HepG2 (cell line): ENCODE measurements around the gene MRPL14. TPM values are rescaled to one million over a fixed set of nuclear protein-coding genes. Genes with fewer than 3 reads are reported as not detected.

Experiments
- ARNT ChIP-seq: fragments of 450-650 bp; IDR thresholded peaks from 2 replicates; pipeline ENCODE4 v1.6.1; 2017
- BCL6 ChIP-seq: IDR thresholded peaks from 2 replicates; pipeline ENCODE4 v1.6.1; 2016; ENCODE audit warnings: missing genetic modification reagents, missing compliant biosample characterization
- ERF ChIP-seq: IDR thresholded peaks from 2 replicates; pipeline ENCODE4 v1.6.1; 2018; ENCODE audit warnings: missing biosample characterization, missing genetic modification reagents
- FOXO1 ChIP-seq: sonication (generic); formaldehyde crosslinking; IDR thresholded peaks from 2 replicates; pipeline ENCODE4 v1.4.0; 2020; ENCODE audit warnings: missing genetic modification reagents
- HNF4A ChIP-seq: sonication (generic); formaldehyde crosslinking; IDR thresholded peaks from 2 replicates; pipeline ENCODE4 v1.4.0; 2020; ENCODE audit warnings: missing genetic modification reagents
- MAZ ChIP-seq, 2 experiments: sonication (generic) in 1 of 2; formaldehyde crosslinking in 1 of 2; IDR thresholded peaks; 2 replicates each; pipeline versions ENCODE4 v1.5.0 to v1.6.1; 2012 to 2020; ENCODE audit warnings: low read depth in 2 of 2, mild to moderate bottlenecking in 2 of 2, borderline replicate concordance in 1 of 2, improper control_type of control experiment in 1 of 2, low read length in 1 of 2, missing genetic modification reagents in 1 of 2, moderate library complexity in 1 of 2
- REPIN1 ChIP-seq: sonication (generic); formaldehyde crosslinking; IDR thresholded peaks from 2 replicates; pipeline ENCODE4 v1.8.0; 2022; ENCODE audit warnings: missing genetic modification reagents, low read depth, mild to moderate bottlenecking, borderline replicate concordance
- SATB2 ChIP-seq: sonication (generic); formaldehyde crosslinking; IDR thresholded peaks from 2 replicates; pipeline ENCODE4 v1.5.0; 2020; ENCODE audit warnings: missing genetic modification reagents
- SMAD3 ChIP-seq: sonication (generic); formaldehyde crosslinking; IDR thresholded peaks from 2 replicates; pipeline ENCODE4 v1.4.0; 2020; ENCODE audit warnings: missing genetic modification reagents
- TCF7 ChIP-seq: sonication (generic); IDR thresholded peaks from 2 replicates; pipeline ENCODE4 v1.6.1; 2016; ENCODE audit warnings: antibody characterized with exemption, low read depth
- TOE1 ChIP-seq: sonication (generic); formaldehyde crosslinking; IDR thresholded peaks from 2 replicates; pipeline ENCODE4 v1.4.0; 2020; ENCODE audit warnings: mild to moderate bottlenecking, missing genetic modification reagents
- ZNF136 ChIP-seq: sonication (generic); formaldehyde crosslinking; IDR thresholded peaks from 2 replicates; pipeline ENCODE4 v1.8.1; 2022; ENCODE audit warnings: low read depth, mild to moderate bottlenecking, moderate library complexity, missing genetic modification reagents
- ZNF264 ChIP-seq: sonication (generic); formaldehyde crosslinking; IDR thresholded peaks from 2 replicates; pipeline ENCODE4 v1.4.0; 2020; ENCODE audit warnings: missing genetic modification reagents
- ZNF501 ChIP-seq: sonication (generic); formaldehyde crosslinking; IDR thresholded peaks from 2 replicates; pipeline ENCODE4 v1.5.1; 2020; ENCODE audit warnings: mild to moderate bottlenecking, moderate library complexity, missing genetic modification reagents
- ZNF619 ChIP-seq: sonication (generic); formaldehyde crosslinking; IDR thresholded peaks from 2 replicates; pipeline ENCODE4 v1.4.0; 2020; ENCODE audit warnings: mild to moderate bottlenecking, missing genetic modification reagents
- ZNF678 ChIP-seq: sonication (generic); formaldehyde crosslinking; IDR thresholded peaks from 2 replicates; pipeline ENCODE4 v1.4.0; 2020; ENCODE audit warnings: mild to moderate bottlenecking, missing genetic modification reagents
- polyA plus RNA-seq, 8 experiments: library from polyadenylated mRNA; depleted of rRNA in 3 of 8; stranded (reverse) in 7 of 8; unstranded in 1 of 8; fragments of >200 nt; fragmentation: Illumina TruSeq in 4 of 8; extraction: Trizol in 4 of 8; gene quantifications; 2 replicates each; pipeline versions ENCODE4 v1.2.1 to v1.2.3, GENCODE V29; 2011 to 2016; ENCODE audit warnings: low read depth in 4 of 8, missing spikeins in 1 of 8, mixed read lengths in 1 of 8; ENCODE audit not compliant: insufficient read depth in 1 of 8
- total RNA-seq, 5 experiments: library from RNA; depleted of rRNA; stranded (reverse); fragments of >200 nt; fragmentation: Illumina TruSeq; extraction: Trizol; gene quantifications; 2 replicates each; pipeline ENCODE4 v1.2.3, GENCODE V29; 2016; ENCODE audit warnings: low read depth in 1 of 5
- TF ChIP-seq, protein P1 (sequence below): IDR thresholded peaks from 2 replicates; pipeline ENCODE4 v1.6.1; 2018; ENCODE audit warnings: missing genetic modification reagents, mild to moderate bottlenecking, missing compliant biosample characterization
- TF ChIP-seq, protein P2 (sequence below): sonication (generic); formaldehyde crosslinking; conservative IDR thresholded peaks from 2 replicates; pipeline ENCODE4 v1.8.0; 2022; ENCODE audit warnings: mild to moderate bottlenecking, moderate library complexity, missing genetic modification reagents
- TF ChIP-seq, protein P3 (sequence below): sonication (generic); formaldehyde crosslinking; IDR thresholded peaks from 2 replicates; pipeline ENCODE4 v1.4.0; 2020; ENCODE audit warnings: missing genetic modification reagents

Gene MRPL14
- total and polyA plus RNA-seq, 2 of the 13 experiments (the other 11 are each of a cell fraction or from before 2014, with no cell fraction given): 157 to 178 TPM

DNA sequence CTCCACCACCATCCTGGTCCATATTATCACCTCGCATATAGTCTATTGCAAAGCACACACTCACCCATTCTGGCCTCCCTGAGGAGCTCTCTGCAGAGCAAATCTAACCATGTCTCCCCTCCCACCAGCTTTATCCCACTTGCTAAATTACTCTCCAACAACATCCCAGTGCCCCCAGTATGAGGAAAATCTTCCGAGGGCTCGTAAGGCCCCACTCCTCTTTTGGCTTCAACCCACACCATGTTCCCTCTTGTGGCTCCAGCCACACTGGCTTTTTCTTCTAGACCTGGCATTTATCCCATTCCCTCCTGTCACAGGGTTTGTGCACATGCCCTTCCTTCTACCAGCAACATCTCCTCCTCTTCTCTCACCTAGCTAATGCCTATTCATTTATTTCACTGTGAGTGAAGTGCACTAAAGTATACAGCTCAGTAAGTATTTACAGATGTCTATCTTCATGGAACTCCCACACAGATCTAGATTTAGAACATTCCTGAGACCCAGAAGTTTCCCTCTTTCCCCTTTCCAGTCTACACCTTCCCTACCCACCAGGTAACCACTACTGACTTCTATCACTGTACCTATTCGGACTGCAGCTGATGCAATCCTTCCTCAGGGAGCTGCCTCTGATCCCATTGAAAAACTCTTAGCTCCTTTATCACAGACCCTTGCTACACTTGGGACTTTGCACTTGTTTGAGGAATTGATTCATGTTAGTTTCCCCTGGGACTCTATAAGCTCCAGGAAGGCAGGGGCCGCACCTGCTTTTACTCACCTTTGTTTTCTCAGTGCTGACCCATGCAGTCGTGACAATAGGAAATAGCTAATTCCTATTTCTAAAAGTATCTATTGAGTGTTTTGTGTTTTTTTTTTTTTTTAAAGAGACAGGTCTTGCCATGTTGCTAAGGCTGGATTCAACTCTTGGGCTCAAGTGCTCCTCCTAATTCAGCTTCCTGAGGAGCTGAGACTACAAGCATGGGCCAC is 15.5 kb downstream of the MRPL14 start (continued):
- TF ChIP-seq ZNF678 (CRISPR knock-in tag): 0 out of 2 replicates have a peak, but pooled peaks have one; percentile 45
- no peak for TF ChIP-seq ZNF136 (CRISPR knock-in tag)
- peak; percentile 89 for TF ChIP-seq FOXO1 (CRISPR knock-in tag)
- peak; percentile 98 for TF ChIP-seq ZNF264 (CRISPR knock-in tag)
- TF ChIP-seq REPIN1 (CRISPR knock-in tag): peak; percentile 91
- no peak for TF ChIP-seq MAZ (IDR thresholded peaks at IDR 0.05; ENCODE audit: borderline replicate concordance, low read depth, low read length)
- peak; percentile 76 for TF ChIP-seq MAZ (CRISPR knock-in tag; IDR thresholded peaks at IDR 0.05; ENCODE audit: low read depth)
- peak; percentile 41; the same call in 1 of the 2 replicates for TF ChIP-seq ERF
- 0 out of 2 replicates have a peak, but pooled peaks have one; percentile 50 for TF ChIP-seq SATB2 (CRISPR knock-in tag)
- peak; percentile 63; the same call in 1 of the 2 replicates for TF ChIP-seq TOE1
- TF ChIP-seq ARNT: no peak
- TF ChIP-seq BCL6: peak; percentile 83
- TF ChIP-seq, protein P1, sequence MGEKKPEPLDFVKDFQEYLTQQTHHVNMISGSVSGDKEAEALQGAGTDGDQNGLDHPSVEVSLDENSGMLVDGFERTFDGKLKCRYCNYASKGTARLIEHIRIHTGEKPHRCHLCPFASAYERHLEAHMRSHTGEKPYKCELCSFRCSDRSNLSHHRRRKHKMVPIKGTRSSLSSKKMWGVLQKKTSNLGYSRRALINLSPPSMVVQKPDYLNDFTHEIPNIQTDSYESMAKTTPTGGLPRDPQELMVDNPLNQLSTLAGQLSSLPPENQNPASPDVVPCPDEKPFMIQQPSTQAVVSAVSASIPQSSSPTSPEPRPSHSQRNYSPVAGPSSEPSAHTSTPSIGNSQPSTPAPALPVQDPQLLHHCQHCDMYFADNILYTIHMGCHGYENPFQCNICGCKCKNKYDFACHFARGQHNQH (CRISPR knock-in tag): peak; percentile 93
- 0 out of 2 replicates have a peak, but pooled peaks have one; percentile 77 for TF ChIP-seq ZNF619 (CRISPR knock-in tag)
- 0 out of 2 replicates have a peak, but pooled peaks have one; percentile 12 for TF ChIP-seq ZNF501 (CRISPR knock-in tag)
- TF ChIP-seq, protein P2, sequence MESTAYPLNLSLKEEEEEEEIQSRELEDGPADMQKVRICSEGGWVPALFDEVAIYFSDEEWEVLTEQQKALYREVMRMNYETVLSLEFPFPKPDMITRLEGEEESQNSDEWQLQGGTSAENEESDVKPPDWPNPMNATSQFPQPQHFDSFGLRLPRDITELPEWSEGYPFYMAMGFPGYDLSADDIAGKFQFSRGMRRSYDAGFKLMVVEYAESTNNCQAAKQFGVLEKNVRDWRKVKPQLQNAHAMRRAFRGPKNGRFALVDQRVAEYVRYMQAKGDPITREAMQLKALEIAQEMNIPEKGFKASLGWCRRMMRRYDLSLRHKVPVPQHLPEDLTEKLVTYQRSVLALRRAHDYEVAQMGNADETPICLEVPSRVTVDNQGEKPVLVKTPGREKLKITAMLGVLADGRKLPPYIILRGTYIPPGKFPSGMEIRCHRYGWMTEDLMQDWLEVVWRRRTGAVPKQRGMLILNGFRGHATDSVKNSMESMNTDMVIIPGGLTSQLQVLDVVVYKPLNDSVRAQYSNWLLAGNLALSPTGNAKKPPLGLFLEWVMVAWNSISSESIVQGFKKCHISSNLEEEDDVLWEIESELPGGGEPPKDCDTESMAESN: peak; percentile 88
- peak; percentile 98 for TF ChIP-seq HNF4A (CRISPR knock-in tag)
- TF ChIP-seq SMAD3 (CRISPR knock-in tag): peak; percentile 87; the same call in 1 of the 2 replicates
- peak; percentile 60 for TF ChIP-seq TCF7
- TF ChIP-seq, protein P3, sequence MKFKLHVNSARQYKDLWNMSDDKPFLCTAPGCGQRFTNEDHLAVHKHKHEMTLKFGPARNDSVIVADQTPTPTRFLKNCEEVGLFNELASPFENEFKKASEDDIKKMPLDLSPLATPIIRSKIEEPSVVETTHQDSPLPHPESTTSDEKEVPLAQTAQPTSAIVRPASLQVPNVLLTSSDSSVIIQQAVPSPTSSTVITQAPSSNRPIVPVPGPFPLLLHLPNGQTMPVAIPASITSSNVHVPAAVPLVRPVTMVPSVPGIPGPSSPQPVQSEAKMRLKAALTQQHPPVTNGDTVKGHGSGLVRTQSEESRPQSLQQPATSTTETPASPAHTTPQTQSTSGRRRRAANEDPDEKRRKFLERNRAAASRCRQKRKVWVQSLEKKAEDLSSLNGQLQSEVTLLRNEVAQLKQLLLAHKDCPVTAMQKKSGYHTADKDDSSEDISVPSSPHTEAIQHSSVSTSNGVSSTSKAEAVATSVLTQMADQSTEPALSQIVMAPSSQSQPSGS (CRISPR knock-in tag): peak; percentile 83
